GM23338 (cell line): ENCODE data around the gene GLMN. TPM values are rescaled to one million over a fixed set of nuclear protein-coding genes. Genes with fewer than 3 reads are reported as not detected.

Experiments used
- ATAC-seq: fragments of 200-7000 bp; cut with Tn5 transposase; 3 replicates; pipeline ENCODE4 v1.9.1; 2020
- DNase-seq: peaks from one replicate; pipeline ENCODE4 v3.0.0-alpha.2; 2015; ENCODE audit warnings: low spot score
- H2AFZ ChIP-seq: fragments of 200-600 bp; sonication (generic); 2 replicates; pipeline ENCODE4 v1.8.0; 2016; ENCODE audit warnings: antibody characterized with exemption, mild to moderate bottlenecking, moderate library complexity
- H3F3A ChIP-seq: fragments of 200-600 bp; sonication (generic); replicated peaks from 2 replicates; pipeline ENCODE4 v1.8.0; 2017; ENCODE audit warnings: antibody characterized with exemption, mixed run types, low read depth
- H3K27ac ChIP-seq: fragments of 200-600 bp; sonication (generic); 2 replicates; pipeline ENCODE4 v1.6.1; 2016; ENCODE audit warnings: low read depth
- H3K27me3 ChIP-seq: fragments of 200-600 bp; sonication (generic); 2 replicates; pipeline ENCODE4 v1.8.0; 2016; ENCODE audit warnings: mild to moderate bottlenecking, mixed run types, moderate library complexity; ENCODE audit not compliant: insufficient read depth
- H3K36me3 ChIP-seq: fragments of 200-600 bp; sonication (generic); 2 replicates; pipeline ENCODE4 v1.8.0; 2016; ENCODE audit warnings: mild to moderate bottlenecking; ENCODE audit not compliant: insufficient read depth
- H3K4me1 ChIP-seq: fragments of 200-600 bp; sonication (generic); 2 replicates; pipeline ENCODE4 v1.8.0; 2016; ENCODE audit warnings: mild to moderate bottlenecking, moderate library complexity; ENCODE audit not compliant: insufficient read depth
- H3K4me2 ChIP-seq: fragments of 200-600 bp; sonication (generic); 2 replicates; pipeline ENCODE4 v1.7.1; 2017; ENCODE audit warnings: mixed run types
- H3K4me3 ChIP-seq: fragments of 200-600 bp; sonication (generic); 2 replicates; pipeline ENCODE4 v1.6.1; 2016; ENCODE audit warnings: mixed run types
- H3K79me2 ChIP-seq: fragments of 200-600 bp; sonication (generic); replicated peaks from 2 replicates; pipeline ENCODE4 v1.8.0; 2017; ENCODE audit warnings: mild to moderate bottlenecking; ENCODE audit not compliant: insufficient read depth
- H3K9me2 ChIP-seq: fragments of 200-600 bp; sonication (generic); 2 replicates; pipeline ENCODE4 v1.8.0; 2017; ENCODE audit not compliant: insufficient read depth
- H4K20me1 ChIP-seq: fragments of 200-600 bp; sonication (generic); replicated peaks from 2 replicates; pipeline ENCODE4 v1.8.0; 2017; ENCODE audit warnings: mild to moderate bottlenecking; ENCODE audit not compliant: insufficient read depth
- H3K27ac Mint-ChIP-seq: 2 replicates; pipeline ENCODE4 v1.8.0; 2020; ENCODE audit warnings: inconsistent platforms, mild to moderate bottlenecking, moderate library complexity, mixed read lengths
- H3K27me3 Mint-ChIP-seq: 3 replicates; pipeline ENCODE4 v1.8.0; 2022; ENCODE audit warnings: low read depth, mild to moderate bottlenecking, moderate library complexity, mixed read lengths, inconsistent platforms; ENCODE audit not compliant: insufficient read depth, poor library complexity
- H3K36me3 Mint-ChIP-seq: 3 replicates; pipeline ENCODE4 v1.8.0; 2021; ENCODE audit warnings: low read depth, mild to moderate bottlenecking, inconsistent platforms, moderate library complexity, mixed read lengths
- H3K4me1 Mint-ChIP-seq: 3 replicates; pipeline ENCODE4 v1.8.0; 2020; ENCODE audit warnings: mild to moderate bottlenecking, inconsistent platforms, mixed read lengths
- H3K4me3 Mint-ChIP-seq: 3 replicates; pipeline ENCODE4 v1.8.0; 2021; ENCODE audit warnings: moderate library complexity, mild to moderate bottlenecking, inconsistent platforms, mixed read lengths
- H3K9me3 Mint-ChIP-seq: 3 replicates; pipeline ENCODE4 v1.8.0; 2020; ENCODE audit warnings: moderate library complexity, mild to moderate bottlenecking, inconsistent platforms, mixed read lengths
- CREB1 ChIP-seq: fragments of 250-450 bp; sonication (Bioruptor Pico); IDR thresholded peaks from 2 replicates; pipeline ENCODE4 v1.5.0; 2020; ENCODE audit warnings: low read depth, mild to moderate bottlenecking, moderate library complexity
- EZH2 ChIP-seq: fragments of 200-600 bp; sonication (generic); IDR thresholded peaks from one replicate; pipeline ENCODE4 v1.8.0; 2017; ENCODE audit warnings: antibody characterized with exemption, mild to moderate bottlenecking, low read depth; ENCODE audit not compliant: unreplicated experiment
- EZH2phosphoT487 ChIP-seq: fragments of 200-600 bp; sonication (generic); IDR thresholded peaks from one replicate; pipeline ENCODE4 v1.8.1; 2018; ENCODE audit warnings: antibody characterized with exemption; ENCODE audit not compliant: unreplicated experiment
- JUNB ChIP-seq: IDR thresholded peaks from one replicate; pipeline ENCODE4 v1.6.1; 2016; ENCODE audit warnings: antibody characterized with exemption; ENCODE audit not compliant: unreplicated experiment
- NANOG ChIP-seq: IDR thresholded peaks from 2 replicates; pipeline ENCODE4 v1.6.1; 2016; ENCODE audit warnings: antibody characterized with exemption, borderline replicate concordance
- POLR2AphosphoS5 ChIP-seq: IDR thresholded peaks from 2 replicates; pipeline ENCODE4 v1.6.1; 2016; ENCODE audit warnings: antibody characterized with exemption, low read depth
- REST ChIP-seq: IDR thresholded peaks from one replicate; pipeline ENCODE4 v1.6.1; 2018; ENCODE audit warnings: antibody characterized with exemption; ENCODE audit not compliant: unreplicated experiment
- STAT1 ChIP-seq: IDR thresholded peaks from one replicate; pipeline ENCODE4 v1.6.1; 2016; ENCODE audit warnings: antibody characterized with exemption; ENCODE audit not compliant: unreplicated experiment
- ZNF114 ChIP-seq: fragments of 250-450 bp; sonication (Bioruptor Pico); IDR thresholded peaks from 2 replicates; pipeline ENCODE4 v1.5.0; 2020; ENCODE audit warnings: mild to moderate bottlenecking, moderate library complexity
- ZNF331 ChIP-seq: fragments of 250-450 bp; sonication (Bioruptor Pico); IDR thresholded peaks from 2 replicates; pipeline ENCODE4 v1.5.0; 2020; ENCODE audit warnings: low read depth, mild to moderate bottlenecking, moderate library complexity
- polyA plus RNA-seq: library from polyadenylated mRNA; unstranded; fragments of >200 nt; fragmentation: Nextera tagmentation; extraction: Ambion mirVana; gene quantifications from 2 replicates; pipeline ENCODE4 v1.2.1, GENCODE V29; 2016
- total RNA-seq: library from RNA; depleted of rRNA; stranded (reverse); fragments of >200 nt; shearing (Covaris generic); gene quantifications from 2 replicates; pipeline ENCODE4 v1.2.3, GENCODE V29; 2014
- TF ChIP-seq, protein P1 (sequence below): fragments of 250-450 bp; sonication (Bioruptor Pico); IDR thresholded peaks from 2 replicates; pipeline ENCODE4 v1.5.0; 2020; ENCODE audit warnings: mild to moderate bottlenecking, moderate library complexity
- TF ChIP-seq, protein P2 (sequence below): IDR thresholded peaks from 2 replicates; pipeline ENCODE4 v1.6.1; 2016; ENCODE audit warnings: antibody characterized with exemption
- TF ChIP-seq, protein P3 (sequence below), 2 experiments: fragments of 200-600 bp in 1 of 2; sonication (generic) in 1 of 2; conservative IDR thresholded peaks; 2 replicates each; pipeline versions ENCODE4 v1.5.1 to v1.6.1; 2016 to 2017; ENCODE audit warnings: antibody characterized with exemption in 2 of 2, low read depth in 2 of 2, mild to moderate bottlenecking in 2 of 2, moderate library complexity in 1 of 2

The GLMN gene
- total and polyA plus RNA-seq, 2 experiments from 2014 or later: 36.8 to 49.9 TPM

GRCh38 chr1:92340154-92340553 is 41.4 kb upstream of the GLMN start:
- TF ChIP-seq JUNB (no peak), CREB1 (CRISPR knock-in tag) (no peak), POLR2AphosphoS5 (no peak), EZH2phosphoT487 (no peak), REST (no peak), EZH2 (no peak), NANOG (no peak), ZNF114 (CRISPR knock-in tag) (no peak), ZNF331 (CRISPR knock-in tag) (no peak), STAT1 (no peak)
- TF ChIP-seq, protein P1, sequence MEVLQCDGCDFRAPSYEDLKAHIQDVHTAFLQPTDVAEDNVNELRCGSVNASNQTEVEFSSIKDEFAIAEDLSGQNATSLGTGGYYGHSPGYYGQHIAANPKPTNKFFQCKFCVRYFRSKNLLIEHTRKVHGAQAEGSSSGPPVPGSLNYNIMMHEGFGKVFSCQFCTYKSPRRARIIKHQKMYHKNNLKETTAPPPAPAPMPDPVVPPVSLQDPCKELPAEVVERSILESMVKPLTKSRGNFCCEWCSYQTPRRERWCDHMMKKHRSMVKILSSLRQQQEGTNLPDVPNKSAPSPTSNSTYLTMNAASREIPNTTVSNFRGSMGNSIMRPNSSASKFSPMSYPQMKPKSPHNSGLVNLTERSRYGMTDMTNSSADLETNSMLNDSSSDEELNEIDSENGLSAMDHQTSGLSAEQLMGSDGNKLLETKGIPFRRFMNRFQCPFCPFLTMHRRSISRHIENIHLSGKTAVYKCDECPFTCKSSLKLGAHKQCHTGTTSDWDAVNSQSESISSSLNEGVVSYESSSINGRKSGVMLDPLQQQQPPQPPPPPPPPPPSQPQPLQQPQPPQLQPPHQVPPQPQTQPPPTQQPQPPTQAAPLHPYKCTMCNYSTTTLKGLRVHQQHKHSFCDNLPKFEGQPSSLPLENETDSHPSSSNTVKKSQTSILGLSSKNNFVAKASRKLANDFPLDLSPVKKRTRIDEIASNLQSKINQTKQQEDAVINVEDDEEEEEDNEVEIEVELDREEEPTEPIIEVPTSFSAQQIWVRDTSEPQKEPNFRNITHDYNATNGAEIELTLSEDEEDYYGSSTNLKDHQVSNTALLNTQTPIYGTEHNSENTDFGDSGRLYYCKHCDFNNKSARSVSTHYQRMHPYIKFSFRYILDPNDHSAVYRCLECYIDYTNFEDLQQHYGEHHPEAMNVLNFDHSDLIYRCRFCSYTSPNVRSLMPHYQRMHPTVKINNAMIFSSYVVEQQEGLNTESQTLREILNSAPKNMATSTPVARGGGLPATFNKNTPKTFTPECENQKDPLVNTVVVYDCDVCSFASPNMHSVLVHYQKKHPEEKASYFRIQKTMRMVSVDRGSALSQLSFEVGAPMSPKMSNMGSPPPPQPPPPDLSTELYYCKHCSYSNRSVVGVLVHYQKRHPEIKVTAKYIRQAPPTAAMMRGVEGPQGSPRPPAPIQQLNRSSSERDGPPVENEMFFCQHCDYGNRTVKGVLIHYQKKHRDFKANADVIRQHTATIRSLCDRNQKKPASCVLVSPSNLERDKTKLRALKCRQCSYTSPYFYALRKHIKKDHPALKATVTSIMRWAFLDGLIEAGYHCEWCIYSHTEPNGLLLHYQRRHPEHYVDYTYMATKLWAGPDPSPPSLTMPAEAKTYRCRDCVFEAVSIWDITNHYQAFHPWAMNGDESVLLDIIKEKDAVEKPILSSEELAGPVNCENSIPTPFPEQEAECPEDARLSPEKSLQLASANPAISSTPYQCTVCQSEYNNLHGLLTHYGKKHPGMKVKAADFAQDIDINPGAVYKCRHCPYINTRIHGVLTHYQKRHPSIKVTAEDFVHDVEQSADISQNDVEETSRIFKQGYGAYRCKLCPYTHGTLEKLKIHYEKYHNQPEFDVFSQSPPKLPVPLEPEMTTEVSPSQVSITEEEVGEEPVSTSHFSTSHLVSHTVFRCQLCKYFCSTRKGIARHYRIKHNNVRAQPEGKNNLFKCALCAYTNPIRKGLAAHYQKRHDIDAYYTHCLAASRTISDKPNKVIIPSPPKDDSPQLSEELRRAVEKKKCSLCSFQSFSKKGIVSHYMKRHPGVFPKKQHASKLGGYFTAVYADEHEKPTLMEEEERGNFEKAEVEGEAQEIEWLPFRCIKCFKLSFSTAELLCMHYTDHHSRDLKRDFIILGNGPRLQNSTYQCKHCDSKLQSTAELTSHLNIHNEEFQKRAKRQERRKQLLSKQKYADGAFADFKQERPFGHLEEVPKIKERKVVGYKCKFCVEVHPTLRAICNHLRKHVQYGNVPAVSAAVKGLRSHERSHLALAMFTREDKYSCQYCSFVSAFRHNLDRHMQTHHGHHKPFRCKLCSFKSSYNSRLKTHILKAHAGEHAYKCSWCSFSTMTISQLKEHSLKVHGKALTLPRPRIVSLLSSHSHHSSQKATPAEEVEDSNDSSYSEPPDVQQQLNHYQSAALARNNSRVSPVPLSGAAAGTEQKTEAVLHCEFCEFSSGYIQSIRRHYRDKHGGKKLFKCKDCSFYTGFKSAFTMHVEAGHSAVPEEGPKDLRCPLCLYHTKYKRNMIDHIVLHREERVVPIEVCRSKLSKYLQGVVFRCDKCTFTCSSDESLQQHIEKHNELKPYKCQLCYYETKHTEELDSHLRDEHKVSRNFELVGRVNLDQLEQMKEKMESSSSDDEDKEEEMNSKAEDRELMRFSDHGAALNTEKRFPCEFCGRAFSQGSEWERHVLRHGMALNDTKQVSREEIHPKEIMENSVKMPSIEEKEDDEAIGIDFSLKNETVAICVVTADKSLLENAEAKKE: no peak
- TF ChIP-seq, protein P2, sequence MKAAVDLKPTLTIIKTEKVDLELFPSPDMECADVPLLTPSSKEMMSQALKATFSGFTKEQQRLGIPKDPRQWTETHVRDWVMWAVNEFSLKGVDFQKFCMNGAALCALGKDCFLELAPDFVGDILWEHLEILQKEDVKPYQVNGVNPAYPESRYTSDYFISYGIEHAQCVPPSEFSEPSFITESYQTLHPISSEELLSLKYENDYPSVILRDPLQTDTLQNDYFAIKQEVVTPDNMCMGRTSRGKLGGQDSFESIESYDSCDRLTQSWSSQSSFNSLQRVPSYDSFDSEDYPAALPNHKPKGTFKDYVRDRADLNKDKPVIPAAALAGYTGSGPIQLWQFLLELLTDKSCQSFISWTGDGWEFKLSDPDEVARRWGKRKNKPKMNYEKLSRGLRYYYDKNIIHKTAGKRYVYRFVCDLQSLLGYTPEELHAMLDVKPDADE: no peak
- TF ChIP-seq, protein P3, sequence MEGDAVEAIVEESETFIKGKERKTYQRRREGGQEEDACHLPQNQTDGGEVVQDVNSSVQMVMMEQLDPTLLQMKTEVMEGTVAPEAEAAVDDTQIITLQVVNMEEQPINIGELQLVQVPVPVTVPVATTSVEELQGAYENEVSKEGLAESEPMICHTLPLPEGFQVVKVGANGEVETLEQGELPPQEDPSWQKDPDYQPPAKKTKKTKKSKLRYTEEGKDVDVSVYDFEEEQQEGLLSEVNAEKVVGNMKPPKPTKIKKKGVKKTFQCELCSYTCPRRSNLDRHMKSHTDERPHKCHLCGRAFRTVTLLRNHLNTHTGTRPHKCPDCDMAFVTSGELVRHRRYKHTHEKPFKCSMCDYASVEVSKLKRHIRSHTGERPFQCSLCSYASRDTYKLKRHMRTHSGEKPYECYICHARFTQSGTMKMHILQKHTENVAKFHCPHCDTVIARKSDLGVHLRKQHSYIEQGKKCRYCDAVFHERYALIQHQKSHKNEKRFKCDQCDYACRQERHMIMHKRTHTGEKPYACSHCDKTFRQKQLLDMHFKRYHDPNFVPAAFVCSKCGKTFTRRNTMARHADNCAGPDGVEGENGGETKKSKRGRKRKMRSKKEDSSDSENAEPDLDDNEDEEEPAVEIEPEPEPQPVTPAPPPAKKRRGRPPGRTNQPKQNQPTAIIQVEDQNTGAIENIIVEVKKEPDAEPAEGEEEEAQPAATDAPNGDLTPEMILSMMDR (conservative IDR thresholded peaks at IDR 0.05; ENCODE audit: low read depth in 2 of 2): no peak
- peaks cover 7% of the 10 kb centered on the region; the same call in 2 of the 3 replicates for H3K36me3 Mint-ChIP-seq
- no peaks in the 10 kb centered on the region for H3K79me2 ChIP-seq
- no peaks in the 10 kb centered on the region for H3F3A ChIP-seq
- no peak for ATAC-seq
- H3K27ac Mint-ChIP-seq: no peak overlapping the region
- H3K4me1 Mint-ChIP-seq: no peaks in the 10 kb centered on the region
- no peaks in the 10 kb centered on the region for H3K27me3 ChIP-seq
- no peaks in the 10 kb centered on the region for H3K9me3 Mint-ChIP-seq
- no peak overlapping the region for H3K4me3 ChIP-seq
- 0 out of 2 replicates have a peak, but pooled peaks cover 5% of the 10 kb centered on the region for H4K20me1 ChIP-seq
- no peak overlapping the region for H3K4me3 Mint-ChIP-seq
- H3K36me3 ChIP-seq: 0 out of 2 replicates have a peak, but pooled peaks cover 11% of the 10 kb centered on the region
- no peak overlapping the region for H2AFZ ChIP-seq
- H3K4me2 ChIP-seq: no peak overlapping the region
- DNase-seq: no peak
- H3K4me1 ChIP-seq: no peaks in the 10 kb centered on the region
- H3K9me2 ChIP-seq: no peaks in the 10 kb centered on the region
- H3K27me3 Mint-ChIP-seq: no peaks in the 10 kb centered on the region
- H3K27ac ChIP-seq: no peak overlapping the region
